Fibroblast of lung (primary cell): Measurements from ENCODE around the gene APOA4. TPM values are rescaled to one million over a fixed set of nuclear protein-coding genes. Genes with fewer than 3 reads are reported as not detected.
A peak's percentile ranks its signal among the peaks of the same experiment; 100 is the strongest.

Source experiments
- DNase-seq, 2 donors: peaks; one replicate each; pipeline versions ENCODE4 v3.0.0 to v3.0.0-alpha.2; 2010; ENCODE audit warnings: low read depth in 2 of 2
- H2AFZ ChIP-seq: 2 replicates; pipeline ENCODE4 v1.5.1; 2012; ENCODE audit warnings: low read length, control low read depth, inconsistent platforms
- H3K27ac ChIP-seq: 2 replicates; pipeline ENCODE4 v1.5.1; 2011; ENCODE audit warnings: low read length, control low read depth; ENCODE audit not compliant: insufficient read depth
- H3K27me3 ChIP-seq: 2 replicates; pipeline ENCODE4 v1.5.1; 2011; ENCODE audit warnings: mild to moderate bottlenecking, low read length; ENCODE audit not compliant: control insufficient read depth, insufficient read depth
- H3K36me3 ChIP-seq: 2 replicates; pipeline ENCODE4 v1.5.1; 2011; ENCODE audit warnings: low read length; ENCODE audit not compliant: control insufficient read depth, insufficient read depth
- H3K4me1 ChIP-seq: 2 replicates; pipeline ENCODE4 v1.5.1; 2011; ENCODE audit warnings: low read length; ENCODE audit not compliant: control insufficient read depth, insufficient read depth; ENCODE audit errors: extremely low read depth
- H3K4me2 ChIP-seq: 2 replicates; pipeline ENCODE4 v1.5.1; 2011; ENCODE audit warnings: low read length, control low read depth; ENCODE audit not compliant: insufficient read depth; ENCODE audit errors: extremely low read depth
- H3K4me3 ChIP-seq, 4 experiments: fragments of 200-600 bp in 1 of 4; sonication (generic) in 1 of 4; replicated peaks in 1 of 4; 2 replicates each; pipeline ENCODE4 v1.5.1; 2011 to 2016; ENCODE audit warnings: low read length in 4 of 4, low read depth in 3 of 4, mild to moderate bottlenecking in 3 of 4, control low read depth in 2 of 4, inconsistent platforms in 1 of 4, mixed read lengths in 1 of 4; ENCODE audit not compliant: insufficient read depth in 1 of 4; ENCODE audit errors: control extremely low read depth in 1 of 4
- H3K79me2 ChIP-seq: 2 replicates; pipeline ENCODE4 v1.5.1; 2012; ENCODE audit warnings: mild to moderate bottlenecking, low read length, inconsistent platforms; ENCODE audit not compliant: control insufficient read depth, insufficient read depth
- H3K9ac ChIP-seq: 2 replicates; pipeline ENCODE4 v1.5.1; 2011; ENCODE audit warnings: mild to moderate bottlenecking, low read length, control low read depth; ENCODE audit not compliant: insufficient read depth
- H3K9me3 ChIP-seq: 2 replicates; pipeline ENCODE4 v1.5.1; 2012; ENCODE audit warnings: low read depth, low read length; ENCODE audit not compliant: control insufficient read depth, insufficient read depth
- H4K20me1 ChIP-seq: 2 replicates; pipeline ENCODE4 v1.5.1; 2011; ENCODE audit warnings: low read length; ENCODE audit not compliant: control insufficient read depth, insufficient read depth; ENCODE audit errors: extremely low read depth
- EZH2 ChIP-seq: IDR thresholded peaks from 2 replicates; pipeline ENCODE4 v1.5.1; 2012; ENCODE audit warnings: low read length, control low read depth, mild to moderate bottlenecking; ENCODE audit errors: missing control alignments
- polyA plus RNA-seq, 2 donors: library from polyadenylated mRNA; depleted of rRNA in 1 of 2; stranded (reverse) in 1 of 2; unstranded in 1 of 2; fragments of >200 nt; gene quantifications; 2 replicates each; pipeline ENCODE4 v1.2.1, GENCODE V29; 2011 to 2012; ENCODE audit warnings: missing spikeins in 1 of 2
- total RNA-seq: library from RNA; depleted of rRNA; stranded (reverse); fragments of >200 nt; gene quantifications from 2 replicates; pipeline ENCODE4 v1.2.1, GENCODE V29; 2014
- TF ChIP-seq, protein P1 (sequence below), 2 donors: IDR thresholded peaks in 1 of 2; conservative IDR thresholded peaks in 1 of 2; 1 replicate in 1 of 2; 2 replicates in 1 of 2; pipeline ENCODE4 v1.5.1; 2011 to 2012; ENCODE audit warnings: low read length in 2 of 2, control low read depth in 1 of 2, inconsistent platforms in 1 of 2, low read depth in 1 of 2, mild to moderate bottlenecking in 1 of 2

APOA4 gene
- total and polyA plus RNA-seq, 2 donors (not counting 1 experiment from before 2014, with no cell fraction given): not detected

DNA sequence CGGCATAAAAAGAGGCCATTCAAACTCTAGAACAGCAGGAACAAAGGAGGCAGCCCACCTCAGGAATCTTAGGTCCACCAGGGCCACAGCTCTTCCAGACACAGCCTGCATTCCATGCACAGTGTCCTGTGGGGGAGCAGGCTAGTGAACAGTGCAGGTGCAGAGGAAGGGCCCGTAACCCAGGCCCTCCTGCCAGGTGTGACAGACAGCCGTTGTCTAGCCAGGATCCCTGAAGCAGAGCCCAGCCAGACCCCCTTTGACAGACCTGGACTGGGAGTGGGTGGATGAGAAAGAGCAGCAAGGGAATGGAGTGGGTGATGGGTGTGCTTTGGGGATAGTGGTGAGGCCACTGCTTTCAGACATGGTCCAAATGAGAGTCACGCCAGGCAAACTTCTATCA, 34.1 kb downstream of the APOA4 start:
- H3K27ac ChIP-seq: no peak overlapping the region
- H3K9me3 ChIP-seq: no peaks in the 10 kb centered on the region
- no peak for DNase-seq
- H3K36me3 ChIP-seq: peaks cover 9% of the 10 kb centered on the region
- no peak for TF ChIP-seq EZH2
- TF ChIP-seq, protein P1, sequence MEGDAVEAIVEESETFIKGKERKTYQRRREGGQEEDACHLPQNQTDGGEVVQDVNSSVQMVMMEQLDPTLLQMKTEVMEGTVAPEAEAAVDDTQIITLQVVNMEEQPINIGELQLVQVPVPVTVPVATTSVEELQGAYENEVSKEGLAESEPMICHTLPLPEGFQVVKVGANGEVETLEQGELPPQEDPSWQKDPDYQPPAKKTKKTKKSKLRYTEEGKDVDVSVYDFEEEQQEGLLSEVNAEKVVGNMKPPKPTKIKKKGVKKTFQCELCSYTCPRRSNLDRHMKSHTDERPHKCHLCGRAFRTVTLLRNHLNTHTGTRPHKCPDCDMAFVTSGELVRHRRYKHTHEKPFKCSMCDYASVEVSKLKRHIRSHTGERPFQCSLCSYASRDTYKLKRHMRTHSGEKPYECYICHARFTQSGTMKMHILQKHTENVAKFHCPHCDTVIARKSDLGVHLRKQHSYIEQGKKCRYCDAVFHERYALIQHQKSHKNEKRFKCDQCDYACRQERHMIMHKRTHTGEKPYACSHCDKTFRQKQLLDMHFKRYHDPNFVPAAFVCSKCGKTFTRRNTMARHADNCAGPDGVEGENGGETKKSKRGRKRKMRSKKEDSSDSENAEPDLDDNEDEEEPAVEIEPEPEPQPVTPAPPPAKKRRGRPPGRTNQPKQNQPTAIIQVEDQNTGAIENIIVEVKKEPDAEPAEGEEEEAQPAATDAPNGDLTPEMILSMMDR (conservative IDR thresholded peaks at IDR 0.05 in 1 of 2, IDR thresholded peaks at IDR 0.05 in 1 of 2; ENCODE audit: low read depth in 1 of 2, low read length in 2 of 2): no peak
- H3K79me2 ChIP-seq: peaks cover 11% of the 10 kb centered on the region
- H3K27me3 ChIP-seq: no peaks in the 10 kb centered on the region
- no peak overlapping the region for H2AFZ ChIP-seq
- no peak overlapping the region for H3K9ac ChIP-seq
- peaks cover 12% of the 10 kb centered on the region for H3K4me1 ChIP-seq
- H3K4me2 ChIP-seq: no peak overlapping the region
- no peaks in the 10 kb centered on the region for H4K20me1 ChIP-seq
- H3K4me3 ChIP-seq: no peak overlapping the region

DNA sequence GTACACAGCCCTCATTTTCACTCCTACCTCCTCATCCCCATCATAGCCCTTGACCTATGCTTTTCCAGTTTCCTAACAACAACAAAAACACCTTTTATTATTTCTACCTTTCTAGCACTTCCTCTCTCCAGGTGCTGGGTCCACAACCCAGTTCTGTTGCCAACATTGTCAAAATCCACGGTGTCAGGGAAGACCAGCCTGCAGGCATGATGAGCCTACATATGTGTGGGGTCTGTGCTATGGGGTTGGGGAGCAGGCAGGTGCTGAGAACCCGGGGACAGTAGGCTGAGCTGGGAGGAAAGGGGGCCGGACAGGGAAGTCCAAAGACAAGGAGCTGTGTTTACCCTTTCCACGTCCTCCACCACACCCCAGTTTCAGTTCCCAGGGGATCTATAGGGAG, 34.6 kb downstream of the APOA4 start:
- H3K9me3 ChIP-seq: no peaks in the 10 kb centered on the region
- peaks cover 10% of the 10 kb centered on the region for H3K36me3 ChIP-seq
- H3K4me1 ChIP-seq: peaks cover 11% of the 10 kb centered on the region
- H3K4me3 ChIP-seq: peak overlapping the region; percentile 68 to 90 (median 80)
- H2AFZ ChIP-seq: peak overlapping the region; percentile 93
- TF ChIP-seq, protein P1 (conservative IDR thresholded peaks at IDR 0.05 in 1 of 2, IDR thresholded peaks at IDR 0.05 in 1 of 2; ENCODE audit: low read depth in 1 of 2, low read length in 2 of 2): no peak
- TF ChIP-seq EZH2: no peak
- DNase-seq: no peak
- H3K27ac ChIP-seq: peak overlapping the region; percentile 85
- H3K79me2 ChIP-seq: peaks cover 11% of the 10 kb centered on the region
- H3K27me3 ChIP-seq: no peaks in the 10 kb centered on the region
- peak overlapping the region; percentile 92 for H3K4me2 ChIP-seq
- H4K20me1 ChIP-seq: no peaks in the 10 kb centered on the region
- H3K9ac ChIP-seq: no peak overlapping the region

DNA sequence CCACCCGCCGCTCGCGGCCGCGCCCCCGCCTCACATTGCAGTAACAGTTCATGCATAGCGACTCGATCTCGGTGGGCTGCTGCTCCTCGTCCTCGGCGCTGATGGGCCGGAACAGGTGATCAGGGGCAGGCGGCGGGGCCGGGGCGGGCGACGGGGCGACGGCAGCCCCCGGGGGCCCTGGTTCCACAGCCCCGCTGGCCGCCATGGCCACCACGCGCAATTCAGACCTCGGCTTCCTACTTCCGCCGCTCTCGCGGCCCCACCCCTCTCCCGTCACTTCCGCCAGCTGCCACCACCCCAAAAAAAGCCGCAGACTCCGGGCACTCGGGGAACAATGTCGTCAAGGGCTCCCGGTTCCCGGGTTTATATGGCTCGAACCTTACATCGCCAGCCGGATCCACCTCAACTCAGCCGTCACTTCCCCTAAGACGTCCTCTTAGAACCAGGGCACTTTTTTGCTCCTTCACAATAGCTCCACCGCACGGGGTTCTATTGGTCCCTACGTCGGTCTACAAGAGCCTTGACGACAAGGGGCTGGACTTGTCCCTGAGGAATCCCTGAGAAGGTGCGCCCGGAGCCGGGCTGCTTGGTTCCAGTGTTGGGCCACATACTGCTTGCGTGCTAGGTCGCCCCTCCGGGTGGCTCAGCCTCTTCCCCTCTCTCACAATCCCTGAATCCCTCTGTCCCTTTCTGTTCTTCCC, 35.2 kb downstream of the APOA4 start, which contains the start of gene ZPR1:
TSS of gene ZPR1 (minus strand) at position 238 of the 701 bp plus-strand sequence. CDS start at position 205, 33 bp downstream.
- Histone ChIP-seq H3K36me3 (peaks cover 15% of the 10 kb centered on the region), H3K9ac (peak within 1 kb of the TSS; percentile 83), H3K4me1 (peaks cover 7% of the 10 kb centered on the region), H3K9me3 (no peaks in the 10 kb centered on the region), H3K79me2 (peaks cover 11% of the 10 kb centered on the region), H3K27ac (peak within 1 kb of the TSS; percentile 85), H3K27me3 (no peaks in the 10 kb centered on the region), H4K20me1 (no peaks in the 10 kb centered on the region), H2AFZ (peak within 1 kb of the TSS; percentile 93), H3K4me3 (peak within 1 kb of the TSS; percentile 68 to 90 (median 80)), H3K4me2 (peak within 1 kb of the TSS; percentile 92)
- peak; percentile 63 to 74 for DNase-seq
- no peak for TF ChIP-seq EZH2
